ENCODE results near the gene RHOV.

Gene RHOV

GRCh38 chr15:40844696-40845030 lies 29.4 kb downstream of the RHOV start:
- DNase-seq (ENCODE audit: extremely low spot score): no peak
- CTCF ChIA-PET: interaction anchor here (1.1 to 1.3 kb wide), 3 partner anchors 31 to 66 kb away, joined by 3 read pairs; no protein-coding TSS in a partner anchor
- TF ChIP-seq, protein P1, sequence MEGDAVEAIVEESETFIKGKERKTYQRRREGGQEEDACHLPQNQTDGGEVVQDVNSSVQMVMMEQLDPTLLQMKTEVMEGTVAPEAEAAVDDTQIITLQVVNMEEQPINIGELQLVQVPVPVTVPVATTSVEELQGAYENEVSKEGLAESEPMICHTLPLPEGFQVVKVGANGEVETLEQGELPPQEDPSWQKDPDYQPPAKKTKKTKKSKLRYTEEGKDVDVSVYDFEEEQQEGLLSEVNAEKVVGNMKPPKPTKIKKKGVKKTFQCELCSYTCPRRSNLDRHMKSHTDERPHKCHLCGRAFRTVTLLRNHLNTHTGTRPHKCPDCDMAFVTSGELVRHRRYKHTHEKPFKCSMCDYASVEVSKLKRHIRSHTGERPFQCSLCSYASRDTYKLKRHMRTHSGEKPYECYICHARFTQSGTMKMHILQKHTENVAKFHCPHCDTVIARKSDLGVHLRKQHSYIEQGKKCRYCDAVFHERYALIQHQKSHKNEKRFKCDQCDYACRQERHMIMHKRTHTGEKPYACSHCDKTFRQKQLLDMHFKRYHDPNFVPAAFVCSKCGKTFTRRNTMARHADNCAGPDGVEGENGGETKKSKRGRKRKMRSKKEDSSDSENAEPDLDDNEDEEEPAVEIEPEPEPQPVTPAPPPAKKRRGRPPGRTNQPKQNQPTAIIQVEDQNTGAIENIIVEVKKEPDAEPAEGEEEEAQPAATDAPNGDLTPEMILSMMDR (IDR thresholded peaks at IDR 0.05; ENCODE audit: control extremely low read depth, extremely low read depth, low read depth, missing control alignments): no peak
- POLR2A ChIA-PET: interaction anchor here (0.5 kb wide), 1 partner anchor 11 kb away, joined by 4 read pairs; no protein-coding TSS in a partner anchor

DNA sequence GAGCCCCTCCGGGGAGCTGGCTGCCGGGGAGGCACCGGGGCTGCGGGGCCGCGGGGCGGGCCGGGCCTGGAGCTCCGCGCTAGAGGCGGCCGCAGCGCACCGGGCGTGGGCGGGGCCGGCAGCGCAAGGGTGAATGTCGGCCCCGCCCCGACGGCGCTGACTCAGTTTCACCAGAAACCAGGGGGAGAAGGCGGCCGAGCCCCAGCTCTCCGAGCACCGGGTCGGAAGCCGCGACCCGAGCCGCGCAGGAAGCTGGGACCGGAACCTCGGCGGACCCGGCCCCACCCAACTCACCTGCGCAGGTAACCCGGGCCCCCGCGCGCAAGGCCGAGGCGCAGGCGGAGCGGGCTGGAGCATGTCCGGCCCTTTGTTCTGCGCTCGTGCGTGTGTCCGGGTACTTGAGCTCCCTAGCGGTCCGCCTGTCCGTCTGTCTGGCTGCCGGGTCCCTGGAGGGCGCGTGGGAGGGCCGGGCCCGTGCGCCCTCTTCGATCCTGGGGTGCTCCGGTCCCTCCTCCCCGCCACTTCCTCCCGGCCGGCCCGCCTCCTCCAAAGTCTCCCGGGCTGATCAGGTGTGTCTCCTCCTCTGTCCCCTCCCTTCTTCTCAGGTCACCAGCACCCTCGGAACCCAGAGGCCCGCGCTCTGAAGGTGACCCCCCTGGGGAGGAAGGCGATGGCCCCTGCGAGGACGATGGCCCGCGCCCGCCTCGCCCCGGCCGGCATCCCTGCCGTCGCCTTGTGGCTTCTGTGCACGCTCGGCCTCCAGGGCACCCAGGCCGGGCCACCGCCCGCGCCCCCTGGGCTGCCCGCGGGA lies 29.9 kb downstream of the RHOV start, which contains the start of gene SPINT1:
Gene SPINT1, plus strand, starts transcription at position 164 of the 811 bp plus-strand sequence. Its CDS starts 507 bp downstream, at position 671.
- CTCF ChIA-PET: interaction anchor here (0.8 to 1.3 kb wide), 6 partner anchors 16 to 67 kb away, joined by 3 to 4 read pairs (median 3); partner anchors contain the start of genes PPP1R14D and VPS18
- POLR2A ChIA-PET: interaction anchor here (0.5 kb wide), 1 partner anchor 11 kb away, joined by 4 read pairs; no protein-coding TSS in a partner anchor
- peak; percentile 73 for DNase-seq (ENCODE audit: extremely low spot score)
- TF ChIP-seq, protein P1 (IDR thresholded peaks at IDR 0.05; ENCODE audit: control extremely low read depth, extremely low read depth, low read depth, missing control alignments): no peak

DNA sequence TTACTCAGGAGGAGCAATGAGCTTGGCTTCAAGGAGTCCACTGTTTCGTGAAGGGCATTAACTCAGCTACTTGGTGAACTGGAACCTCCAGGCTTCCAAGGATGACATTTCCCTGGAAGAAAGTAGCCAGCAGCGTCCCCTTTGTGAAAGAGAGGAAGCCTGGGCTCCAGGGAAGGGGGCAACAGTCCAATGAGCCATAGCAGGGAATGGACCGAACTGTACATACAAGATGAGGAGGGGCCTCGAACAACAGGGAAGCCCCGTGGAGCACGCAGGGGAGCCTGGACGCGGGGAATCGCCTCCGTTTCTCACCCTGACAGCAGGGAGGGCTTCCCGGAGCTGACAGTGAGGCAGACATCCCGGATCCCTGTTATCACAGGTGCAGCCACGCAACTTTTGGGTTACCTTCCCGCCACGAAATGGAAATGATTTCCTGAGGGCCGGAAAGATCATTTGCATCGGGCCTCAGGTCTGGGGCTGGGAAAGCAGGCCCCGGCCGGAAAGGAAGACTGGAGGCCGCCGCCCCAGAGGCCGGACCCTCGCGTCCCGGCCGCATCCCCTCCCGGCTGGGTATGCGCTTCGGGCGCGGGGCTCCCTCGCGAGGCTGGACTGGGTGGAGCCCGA lies 30.7 kb downstream of the RHOV start:
- CTCF ChIA-PET: interaction anchor here (0.8 to 1.2 kb wide), 4 partner anchors 15 to 67 kb away, joined by 3 to 4 read pairs (median 4); partner anchors contain the start of genes PPP1R14D and VPS18
- no peak for DNase-seq (ENCODE audit: extremely low spot score)
- POLR2A ChIA-PET: no interaction called here
- TF ChIP-seq, protein P1 (IDR thresholded peaks at IDR 0.05; ENCODE audit: control extremely low read depth, extremely low read depth, low read depth, missing control alignments): peak; percentile 7

- ChIA-PET POLR2A (no interaction called here), CTCF (no interaction called here)
- no peak for DNase-seq (ENCODE audit: extremely low spot score)
- TF ChIP-seq, protein P1 (IDR thresholded peaks at IDR 0.05; ENCODE audit: control extremely low read depth, extremely low read depth, low read depth, missing control alignments): no peak
These were observed 32.3 kb downstream of the RHOV start for GRCh38 chr15:40841741-40842140.

- POLR2A ChIA-PET: interaction anchor here (0.6 kb wide), 1 partner anchor 1424 kb away, joined by 3 read pairs; no protein-coding TSS in a partner anchor
- no peak for DNase-seq (ENCODE audit: extremely low spot score)
- TF ChIP-seq, protein P1 (IDR thresholded peaks at IDR 0.05; ENCODE audit: control extremely low read depth, extremely low read depth, low read depth, missing control alignments): no peak
- CTCF ChIA-PET: interaction anchor here (1.0 to 1.8 kb wide), 4 partner anchors 9 to 103 kb away, joined by 3 to 5 read pairs (median 4); partner anchors contain the start of gene VPS18
These were observed 35.3 kb downstream of the RHOV start for GRCh38 chr15:40838756-40839155.

- ChIA-PET CTCF (interaction anchor here (1.7 kb wide), 1 partner anchor 68 kb away, joined by 4 read pairs; no protein-coding TSS in a partner anchor), POLR2A (no interaction called here)
- TF ChIP-seq, protein P1 (IDR thresholded peaks at IDR 0.05; ENCODE audit: control extremely low read depth, extremely low read depth, low read depth, missing control alignments): no peak
- no peak for DNase-seq (ENCODE audit: extremely low spot score)
These were observed 38.0 kb downstream of the RHOV start for GRCh38 chr15:40836020-40836419.

Data from GM10248 (cell line).